CD14-positive monocyte (primary cell): Measurements from ENCODE around the gene KIAA1755. TPM values are rescaled to one million over a fixed set of nuclear protein-coding genes. Genes with fewer than 3 reads are reported as not detected.

Source experiments
- DNase-seq, 3 donors: peaks; one replicate each; pipeline ENCODE4 v3.0.0-alpha.2; 2011 to 2022
- H2AFZ ChIP-seq: 2 replicates; pipeline ENCODE4 v1.6.0; 2012; ENCODE audit warnings: mild to moderate bottlenecking, low read depth, low read length, inconsistent platforms; ENCODE audit not compliant: insufficient read depth, poor library complexity, severe bottlenecking
- H3K27ac ChIP-seq, 2 donors: 1 replicate in 1 of 2; 2 replicates in 1 of 2; pipeline ENCODE4 v1.5.1; 2012 to 2013; ENCODE audit warnings: low read length in 2 of 2, control low read depth in 1 of 2, inconsistent platforms in 1 of 2, low read depth in 1 of 2, mild to moderate bottlenecking in 1 of 2
- H3K27me3 ChIP-seq, 2 donors: one replicate each; pipeline versions ENCODE4 v1.6.0 to v1.6.1; 2011 to 2013; ENCODE audit warnings: low read length in 2 of 2; ENCODE audit not compliant: control insufficient read depth in 2 of 2, insufficient read depth in 2 of 2
- H3K36me3 ChIP-seq, 2 donors: replicated peaks in 1 of 2; 1 replicate in 1 of 2; 2 replicates in 1 of 2; pipeline versions ENCODE4 v1.5.1 to v1.6.1; 2012 to 2013; ENCODE audit warnings: low read length in 2 of 2, control low read depth in 1 of 2, inconsistent platforms in 1 of 2, mild to moderate bottlenecking in 1 of 2; ENCODE audit not compliant: insufficient read depth in 2 of 2, control insufficient read depth in 1 of 2
- H3K4me1 ChIP-seq, 2 donors: 1 replicate in 1 of 2; 2 replicates in 1 of 2; pipeline versions ENCODE4 v1.5.1 to v1.6.1; 2012 to 2013; ENCODE audit warnings: low read length in 2 of 2, control low read depth in 1 of 2, inconsistent platforms in 1 of 2, mild to moderate bottlenecking in 1 of 2, moderate library complexity in 1 of 2; ENCODE audit not compliant: insufficient read depth in 2 of 2, control insufficient read depth in 1 of 2
- H3K4me2 ChIP-seq: replicated peaks from 2 replicates; pipeline ENCODE3; 2012; ENCODE audit warnings: low read length, moderate library complexity, mild to moderate bottlenecking; ENCODE audit not compliant: poor library complexity, severe bottlenecking; ENCODE audit errors: extremely low read depth
- H3K4me3 ChIP-seq, 3 experiments: fragments of 200-600 bp in 1 of 3; sonication (generic) in 1 of 3; replicated peaks in 1 of 3; 1 replicate in 2 of 3; 2 replicates in 1 of 3; pipeline ENCODE4 v1.5.1; 2011 to 2013; ENCODE audit warnings: low read length in 3 of 3, mild to moderate bottlenecking in 3 of 3, control low read depth in 2 of 3, low read depth in 2 of 3, inconsistent platforms in 1 of 3, moderate library complexity in 1 of 3
- H3K79me2 ChIP-seq: 2 replicates; pipeline ENCODE4 v1.6.0; 2012; ENCODE audit warnings: mild to moderate bottlenecking, control low read depth, inconsistent platforms, low read length, moderate library complexity; ENCODE audit not compliant: insufficient read depth
- H3K9ac ChIP-seq: 2 replicates; pipeline ENCODE4 v1.6.0; 2017; ENCODE audit warnings: low read length, mild to moderate bottlenecking; ENCODE audit not compliant: insufficient read depth, poor library complexity, severe bottlenecking
- H3K9me3 ChIP-seq, 2 donors: replicated peaks in 1 of 2; 1 replicate in 1 of 2; 2 replicates in 1 of 2; pipeline versions ENCODE4 v1.5.1 to v1.6.1; 2012 to 2013; ENCODE audit warnings: low read length in 2 of 2, control low read depth in 1 of 2; ENCODE audit not compliant: control insufficient read depth in 1 of 2, insufficient read depth in 1 of 2
- H4K20me1 ChIP-seq: 2 replicates; pipeline ENCODE4 v1.6.0; 2012; ENCODE audit warnings: mild to moderate bottlenecking, low read length, control low read depth, moderate library complexity; ENCODE audit not compliant: insufficient read depth
- H3K27ac Mint-ChIP-seq, 7 donors: one replicate each; pipeline ENCODE4 v1.8.0; 2020; ENCODE audit warnings: mild to moderate bottlenecking in 7 of 7, mixed read lengths in 7 of 7, moderate library complexity in 6 of 7, inconsistent platforms in 2 of 7
- H3K27me3 Mint-ChIP-seq, 3 donors: one replicate each; pipeline ENCODE4 v1.8.0; 2021 to 2022; ENCODE audit warnings: low read depth in 3 of 3, mild to moderate bottlenecking in 3 of 3, mixed read lengths in 3 of 3, moderate library complexity in 3 of 3, inconsistent platforms in 1 of 3
- H3K36me3 Mint-ChIP-seq, 2 donors: one replicate each; pipeline ENCODE4 v1.8.0; 2020; ENCODE audit warnings: mixed read lengths in 2 of 2, inconsistent platforms in 1 of 2, mild to moderate bottlenecking in 1 of 2
- H3K4me1 Mint-ChIP-seq: one replicate; pipeline ENCODE4 v1.8.0; 2020; ENCODE audit warnings: mild to moderate bottlenecking, mixed read lengths
- H3K4me3 Mint-ChIP-seq, 2 donors: one replicate each; pipeline ENCODE4 v1.8.0; 2020; ENCODE audit warnings: mild to moderate bottlenecking in 2 of 2, mixed read lengths in 2 of 2, moderate library complexity in 1 of 2
- H3K9me3 Mint-ChIP-seq, 7 donors: one replicate each; pipeline ENCODE4 v1.8.0; 2020 to 2022; ENCODE audit warnings: mixed read lengths in 7 of 7, mild to moderate bottlenecking in 6 of 7, moderate library complexity in 6 of 7, inconsistent platforms in 2 of 7
- WGBS: methylation state at CpG from one replicate; pipeline ENCODE4 v1.1.5; 2013; ENCODE audit warnings: missing lambda C conversion rate; ENCODE audit not compliant: insufficient coverage; 5-methylcytosine and 5-hydroxymethylcytosine counted together
- intact Hi-C, 2 donors: fragments of 100-400 bp; cut with micrococcal nuclease; formaldehyde crosslinking; loops; one replicate each; pipeline versions ENCODE4 v1.15.0 to v1.15.1; 2023
- polyA plus RNA-seq, 3 donors: library from polyadenylated mRNA; depleted of rRNA in 1 of 3; unstranded in 2 of 3; stranded (reverse) in 1 of 3; fragments of 300-500 nt in 2 of 3; fragments of >200 nt in 1 of 3; fragmentation: Illumina TruSeq in 2 of 3; gene quantifications; 1 replicate in 2 of 3; 2 replicates in 1 of 3; pipeline ENCODE4 v1.2.3, GENCODE V29; 2012 to 2021
- TF ChIP-seq, protein P1 (sequence below): fragments of 200-600 bp; IDR thresholded peaks from one replicate; pipeline ENCODE4 v1.8.0; 2022; ENCODE audit warnings: antibody characterized with exemption, mild to moderate bottlenecking

Gene KIAA1755
- polyA plus RNA-seq, 3 donors: not detected

DNA sequence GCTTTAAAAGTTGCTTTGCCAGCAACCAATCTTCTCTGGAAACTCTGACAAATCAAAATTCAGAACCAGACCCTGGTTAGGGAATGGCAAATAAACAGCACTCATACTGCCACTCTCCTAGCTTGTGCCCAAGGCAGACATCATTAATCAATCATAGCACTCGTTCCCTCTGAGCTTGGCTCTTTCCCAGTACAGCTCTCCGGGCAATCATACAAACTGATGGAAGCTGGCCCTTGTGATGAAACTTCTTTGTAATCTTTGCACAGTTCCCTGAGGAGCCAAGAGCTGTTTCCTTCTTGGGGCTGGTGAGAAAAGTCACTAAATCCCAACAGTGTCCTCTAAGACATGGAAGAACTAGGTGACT, 34.7 kb downstream of the KIAA1755 start:
- no peaks in the 10 kb centered on the region for H3K79me2 ChIP-seq
- intact Hi-C loops: loop anchor here in 1 of 2 donors (5.0 kb wide), 1 partner anchor 81 kb away; no protein-coding TSS in a partner anchor
- Mint-ChIP-seq H3K9me3 (peaks cover 0 to 6% (median 0%) of the 10 kb centered on the region in 7 donors), H3K27me3 (peaks cover 3 to 14% (median 5%) of the 10 kb centered on the region in 3 donors), H3K36me3 (no peaks in the 10 kb centered on the region), H3K27ac (peak overlapping the region in 1 of 7 donors; percentile 26), H3K4me1 (peaks cover 30% of the 10 kb centered on the region), H3K4me3 (no peak overlapping the region)
- H3K4me3 ChIP-seq: no peak overlapping the region
- peaks cover 19 to 20% of the 10 kb centered on the region in 2 donors for H3K4me1 ChIP-seq
- no peak overlapping the region for H3K9ac ChIP-seq
- H3K9me3 ChIP-seq: no peaks in the 10 kb centered on the region
- DNase-seq: no peak
- no peak overlapping the region for H2AFZ ChIP-seq
- no peaks in the 10 kb centered on the region for H3K36me3 ChIP-seq
- WGBS: 84% methylated on average over 2 of the region's 2 CpGs
- H4K20me1 ChIP-seq: no peaks in the 10 kb centered on the region
- H3K4me2 ChIP-seq: no peak overlapping the region
- no peaks in the 10 kb centered on the region for H3K27me3 ChIP-seq
- H3K27ac ChIP-seq: no peak overlapping the region
- TF ChIP-seq, protein P1, sequence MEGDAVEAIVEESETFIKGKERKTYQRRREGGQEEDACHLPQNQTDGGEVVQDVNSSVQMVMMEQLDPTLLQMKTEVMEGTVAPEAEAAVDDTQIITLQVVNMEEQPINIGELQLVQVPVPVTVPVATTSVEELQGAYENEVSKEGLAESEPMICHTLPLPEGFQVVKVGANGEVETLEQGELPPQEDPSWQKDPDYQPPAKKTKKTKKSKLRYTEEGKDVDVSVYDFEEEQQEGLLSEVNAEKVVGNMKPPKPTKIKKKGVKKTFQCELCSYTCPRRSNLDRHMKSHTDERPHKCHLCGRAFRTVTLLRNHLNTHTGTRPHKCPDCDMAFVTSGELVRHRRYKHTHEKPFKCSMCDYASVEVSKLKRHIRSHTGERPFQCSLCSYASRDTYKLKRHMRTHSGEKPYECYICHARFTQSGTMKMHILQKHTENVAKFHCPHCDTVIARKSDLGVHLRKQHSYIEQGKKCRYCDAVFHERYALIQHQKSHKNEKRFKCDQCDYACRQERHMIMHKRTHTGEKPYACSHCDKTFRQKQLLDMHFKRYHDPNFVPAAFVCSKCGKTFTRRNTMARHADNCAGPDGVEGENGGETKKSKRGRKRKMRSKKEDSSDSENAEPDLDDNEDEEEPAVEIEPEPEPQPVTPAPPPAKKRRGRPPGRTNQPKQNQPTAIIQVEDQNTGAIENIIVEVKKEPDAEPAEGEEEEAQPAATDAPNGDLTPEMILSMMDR: no peak

DNA sequence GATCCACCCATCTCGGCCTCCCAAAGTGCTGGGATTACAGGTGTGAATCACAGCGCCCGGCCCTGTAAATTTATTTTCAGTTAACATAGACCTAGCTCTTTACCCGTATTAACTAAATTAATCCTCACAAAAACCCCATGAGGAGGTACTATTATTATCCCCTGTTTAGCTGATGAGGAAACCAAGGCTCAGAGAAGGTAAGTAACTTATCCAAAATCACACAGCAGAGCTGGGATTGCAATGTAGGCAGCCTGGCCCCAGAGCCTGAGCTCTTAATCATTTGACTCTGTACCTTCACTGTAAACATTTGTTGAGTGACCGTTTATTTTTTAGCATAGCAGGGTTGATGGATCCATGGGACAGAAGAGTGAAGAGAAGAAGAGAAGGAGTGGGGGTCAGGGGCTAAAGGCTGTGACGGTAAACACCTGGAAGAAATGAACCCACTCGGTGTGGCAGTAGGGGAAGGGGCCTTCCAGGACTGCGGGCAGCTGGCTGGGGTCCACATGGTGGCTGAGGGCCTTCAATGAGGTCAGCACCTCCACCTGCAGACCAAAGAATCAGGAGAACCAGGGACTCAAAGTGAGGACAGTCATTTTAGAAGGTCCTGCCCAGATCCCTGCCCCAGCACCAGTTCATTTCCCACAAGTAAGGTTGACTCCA, 35.2 kb downstream of the KIAA1755 start:
- TF ChIP-seq, protein P1: no peak
- WGBS: 100% methylated on average over 3 of the region's 8 CpGs
- Histone ChIP-seq H3K4me2 (no peak overlapping the region), H3K4me1 (peaks cover 20 to 22% of the 10 kb centered on the region in 2 donors), H3K36me3 (no peaks in the 10 kb centered on the region), H3K9ac (no peak overlapping the region), H2AFZ (no peak overlapping the region), H3K79me2 (no peaks in the 10 kb centered on the region), H3K4me3 (no peak overlapping the region), H3K27me3 (no peaks in the 10 kb centered on the region), H4K20me1 (no peaks in the 10 kb centered on the region), H3K27ac (no peak overlapping the region), H3K9me3 (no peaks in the 10 kb centered on the region)
- Mint-ChIP-seq H3K27me3 (peaks cover under 1 to 9% (median 3%) of the 10 kb centered on the region in 3 donors), H3K27ac (peak overlapping the region in 1 of 7 donors; percentile 26), H3K4me3 (no peak overlapping the region), H3K4me1 (peaks cover 32% of the 10 kb centered on the region), H3K9me3 (peaks cover 0 to 6% (median 0%) of the 10 kb centered on the region in 7 donors), H3K36me3 (no peaks in the 10 kb centered on the region)
- intact Hi-C loops: loop anchor here in 1 of 2 donors (5.0 kb wide), 1 partner anchor 82 kb away; no protein-coding TSS in a partner anchor
- DNase-seq: no peak
